Nephron progenitor cell (in vitro differentiated cells): Measurements from ENCODE around the gene SNAPC1.

Experiments
- DNase-seq: peaks from one replicate; pipeline ENCODE4 v3.0.0; 2021
- H3K27ac Mint-ChIP-seq: 2 replicates; pipeline ENCODE4 v1.8.0; 2021; ENCODE audit warnings: mild to moderate bottlenecking, moderate library complexity, mixed read lengths
- H3K27me3 Mint-ChIP-seq: 2 replicates; pipeline ENCODE4 v1.8.0; 2021; ENCODE audit warnings: mild to moderate bottlenecking, low read depth, mixed read lengths; ENCODE audit not compliant: poor library complexity
- H3K36me3 Mint-ChIP-seq: 2 replicates; pipeline ENCODE4 v1.8.0; 2021; ENCODE audit warnings: low read depth, mixed read lengths
- H3K4me1 Mint-ChIP-seq: 2 replicates; pipeline ENCODE4 v1.8.0; 2021; ENCODE audit warnings: mixed read lengths
- H3K4me3 Mint-ChIP-seq: 2 replicates; pipeline ENCODE4 v1.8.0; 2021; ENCODE audit warnings: mild to moderate bottlenecking, moderate library complexity, mixed read lengths
- H3K9me3 Mint-ChIP-seq: 2 replicates; pipeline ENCODE4 v1.8.0; 2021; ENCODE audit warnings: mild to moderate bottlenecking, moderate library complexity, mixed read lengths
- CTCF ChIP-seq: fragments of 200-600 bp; sonication (generic); IDR thresholded peaks from 2 replicates; pipeline ENCODE4 v1.5.0; 2021; ENCODE audit warnings: antibody characterized with exemption

SNAPC1 gene

DNA sequence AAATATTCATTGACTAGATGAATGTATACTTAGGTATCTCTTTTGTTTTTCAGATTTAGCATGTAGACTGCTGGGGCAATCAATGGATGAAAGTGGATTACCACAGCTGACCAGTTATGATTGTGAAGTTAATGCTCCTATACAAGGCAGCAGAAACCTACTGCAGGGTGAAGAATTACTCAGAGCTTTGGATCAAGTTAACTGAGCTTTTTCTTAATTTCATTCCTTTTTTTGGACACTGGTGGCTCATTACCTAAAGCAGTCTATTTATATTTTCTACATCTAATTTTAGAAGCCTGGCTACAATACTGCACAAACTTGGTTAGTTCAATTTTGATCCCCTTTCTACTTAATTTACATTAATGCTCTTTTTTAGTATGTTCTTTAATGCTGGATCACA is 15.3 kb upstream of the SNAPC1 start:
- Mint-ChIP-seq H3K27ac (no peak overlapping the region), H3K36me3 (peaks cover 51% of the 10 kb centered on the region), H3K9me3 (no peaks in the 10 kb centered on the region), H3K4me1 (peaks cover 34% of the 10 kb centered on the region), H3K27me3 (no peaks in the 10 kb centered on the region), H3K4me3 (no peak overlapping the region)
- no peak for DNase-seq
- TF ChIP-seq CTCF: no peak

GRCh38 chr14:61747342-61747741 is 14.9 kb upstream of the SNAPC1 start:
- no peak for DNase-seq
- Mint-ChIP-seq H3K4me3 (no peak overlapping the region), H3K9me3 (no peaks in the 10 kb centered on the region), H3K27ac (no peak overlapping the region), H3K27me3 (no peaks in the 10 kb centered on the region), H3K36me3 (peaks cover 46% of the 10 kb centered on the region), H3K4me1 (peaks cover 37% of the 10 kb centered on the region)
- TF ChIP-seq CTCF: no peak

GRCh38 chr14:61749264-61749663 is 13.0 kb upstream of the SNAPC1 start:
- no peak for TF ChIP-seq CTCF
- Mint-ChIP-seq H3K4me3 (peak overlapping the region; percentile 86), H3K27ac (no peak overlapping the region), H3K9me3 (no peaks in the 10 kb centered on the region), H3K4me1 (peaks cover 42% of the 10 kb centered on the region), H3K36me3 (peaks cover 33% of the 10 kb centered on the region), H3K27me3 (no peaks in the 10 kb centered on the region)
- no peak for DNase-seq

- peaks cover 47% of the 10 kb centered on the region for H3K4me1 Mint-ChIP-seq
These were observed 12.4 kb upstream of the SNAPC1 start for GRCh38 chr14:61749867-61750266.

DNA sequence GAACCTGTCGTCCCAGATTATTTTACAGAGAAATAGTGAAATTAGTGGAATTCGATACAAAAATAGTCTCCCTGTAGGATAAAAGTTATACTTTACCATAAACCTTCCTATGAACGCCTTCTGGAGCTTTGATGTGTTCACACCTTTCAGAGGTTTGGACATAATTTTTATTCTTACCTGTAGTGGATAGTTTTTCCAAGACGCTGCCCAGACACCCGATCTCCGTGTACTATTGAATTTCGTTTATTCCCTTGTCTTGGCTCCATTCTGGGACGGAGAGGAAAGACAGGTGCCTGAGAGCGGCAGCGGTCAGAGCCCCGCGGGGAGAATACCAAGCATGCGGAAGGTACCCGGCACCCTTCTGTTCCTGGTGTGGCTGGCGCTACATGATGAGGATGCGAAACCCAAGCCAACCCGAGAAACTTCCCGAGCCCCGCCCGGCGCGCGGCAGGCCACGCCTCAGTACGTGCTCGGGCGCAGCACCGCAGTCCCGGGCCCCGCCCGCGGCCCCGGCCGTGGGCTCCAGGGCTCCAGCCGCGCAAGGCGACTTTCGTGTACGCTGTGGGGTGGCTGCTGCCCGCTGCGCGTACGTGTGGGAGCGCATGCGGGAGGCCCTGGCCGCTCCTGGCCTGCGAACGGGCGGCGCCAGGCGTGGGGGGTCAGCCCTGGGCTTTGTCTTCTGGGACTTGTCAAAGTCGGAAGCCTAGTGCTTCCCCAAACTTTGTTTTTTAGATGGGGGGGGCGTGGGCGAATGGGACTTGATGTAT is 11.3 kb upstream of the SNAPC1 start:
- Mint-ChIP-seq H3K27ac (no peak overlapping the region), H3K27me3 (no peaks in the 10 kb centered on the region), H3K4me1 (peaks cover 48% of the 10 kb centered on the region), H3K36me3 (peaks cover 18% of the 10 kb centered on the region), H3K9me3 (no peaks in the 10 kb centered on the region), H3K4me3 (peak overlapping the region; percentile 86)
- TF ChIP-seq CTCF: no peak
- DNase-seq: peak; percentile 71

More at GRCh38 chr14:61749867-61750266, 12.4 kb upstream of the SNAPC1 start:
- TF ChIP-seq CTCF: no peak
- Mint-ChIP-seq H3K9me3 (no peaks in the 10 kb centered on the region), H3K27ac (no peak overlapping the region), H3K36me3 (peaks cover 28% of the 10 kb centered on the region), H3K27me3 (no peaks in the 10 kb centered on the region), H3K4me3 (peak overlapping the region; percentile 86)
- no peak for DNase-seq

GRCh38 chr14:61751475-61751989 is 10.7 kb upstream of the SNAPC1 start:
- no peak overlapping the region for H3K27ac Mint-ChIP-seq
- peak overlapping the region; percentile 73 for H3K4me3 Mint-ChIP-seq
- no peak for DNase-seq
- peaks cover 14% of the 10 kb centered on the region for H3K36me3 Mint-ChIP-seq
- H3K9me3 Mint-ChIP-seq: no peaks in the 10 kb centered on the region
- no peak for TF ChIP-seq CTCF
- peaks cover 4% of the 10 kb centered on the region for H3K27me3 Mint-ChIP-seq
- H3K4me1 Mint-ChIP-seq: peaks cover 48% of the 10 kb centered on the region
